Vagina (tissue), 2 donors: Measurements from ENCODE around the gene BEGAIN. TPM values are rescaled to one million over a fixed set of nuclear protein-coding genes. Genes with fewer than 3 reads are reported as not detected.
"Not testable (repeated sequence)": the region's sequence is repeated elsewhere in the genome, so short reads cannot be mapped to it uniquely, and the experiment has no call there.

ENCODE experiments used
- DNase-seq, 2 donors: peaks; one replicate each; pipeline ENCODE4 v3.0.0-alpha.2; 2017; ENCODE audit errors: extremely low spot score in 2 of 2
- H3K27ac ChIP-seq: fragments of 200-600 bp; sonication (generic); one replicate; pipeline ENCODE4 v1.5.1; 2019
- H3K27me3 ChIP-seq: fragments of 200-600 bp; sonication (generic); one replicate; pipeline ENCODE4 v1.5.1; 2019
- H3K36me3 ChIP-seq, 2 donors: fragments of 200-600 bp; sonication (generic); one replicate each; pipeline ENCODE4 v1.5.1; 2017 to 2019
- H3K4me1 ChIP-seq: fragments of 200-600 bp; sonication (generic); one replicate; pipeline ENCODE4 v1.5.1; 2019
- H3K4me3 ChIP-seq, 2 donors: fragments of 200-600 bp; sonication (generic); 1 replicate in 1 of 2; 2 replicates in 1 of 2; pipeline ENCODE4 v1.5.1; 2016 to 2019
- H3K9me3 ChIP-seq: fragments of 200-600 bp; sonication (generic); one replicate; pipeline ENCODE4 v1.5.1; 2019
- CTCF ChIP-seq, 3 experiments: fragments of 450-650 bp in 2 of 3; fragments of 200-600 bp in 1 of 3; sonication (generic) in 1 of 3; IDR thresholded peaks; one replicate each; pipeline ENCODE4 v1.5.1; 2017 to 2019; ENCODE audit warnings: antibody characterized with exemption in 3 of 3, mild to moderate bottlenecking in 2 of 3, moderate library complexity in 2 of 3
- POLR2A ChIP-seq, 2 donors: fragments of 450-650 bp; IDR thresholded peaks; one replicate each; pipeline ENCODE4 v1.6.1; 2017; ENCODE audit warnings: antibody characterized with exemption in 2 of 2, mild to moderate bottlenecking in 2 of 2, moderate library complexity in 2 of 2
- POLR2AphosphoS5 ChIP-seq, 2 donors: sonication (generic); formaldehyde crosslinking; IDR thresholded peaks; one replicate each; pipeline ENCODE4 v1.9.0; 2017; ENCODE audit warnings: antibody characterized with exemption in 2 of 2, mild to moderate bottlenecking in 2 of 2, low read depth in 1 of 2; ENCODE audit not compliant: insufficient read depth in 1 of 2
- intact Hi-C: fragments of 100-400 bp; cut with DNase I; formaldehyde crosslinking; loops from one replicate; pipeline ENCODE4 v1.15.1; 2023
- total RNA-seq: library from RNA; depleted of rRNA; stranded (reverse); fragments of >200 nt; gene quantifications from one replicate; pipeline ENCODE4 v1.2.3, GENCODE V29; 2016

Gene BEGAIN
- total RNA-seq, 1 donor from 2014 or later, result 3.4 TPM

DNA sequence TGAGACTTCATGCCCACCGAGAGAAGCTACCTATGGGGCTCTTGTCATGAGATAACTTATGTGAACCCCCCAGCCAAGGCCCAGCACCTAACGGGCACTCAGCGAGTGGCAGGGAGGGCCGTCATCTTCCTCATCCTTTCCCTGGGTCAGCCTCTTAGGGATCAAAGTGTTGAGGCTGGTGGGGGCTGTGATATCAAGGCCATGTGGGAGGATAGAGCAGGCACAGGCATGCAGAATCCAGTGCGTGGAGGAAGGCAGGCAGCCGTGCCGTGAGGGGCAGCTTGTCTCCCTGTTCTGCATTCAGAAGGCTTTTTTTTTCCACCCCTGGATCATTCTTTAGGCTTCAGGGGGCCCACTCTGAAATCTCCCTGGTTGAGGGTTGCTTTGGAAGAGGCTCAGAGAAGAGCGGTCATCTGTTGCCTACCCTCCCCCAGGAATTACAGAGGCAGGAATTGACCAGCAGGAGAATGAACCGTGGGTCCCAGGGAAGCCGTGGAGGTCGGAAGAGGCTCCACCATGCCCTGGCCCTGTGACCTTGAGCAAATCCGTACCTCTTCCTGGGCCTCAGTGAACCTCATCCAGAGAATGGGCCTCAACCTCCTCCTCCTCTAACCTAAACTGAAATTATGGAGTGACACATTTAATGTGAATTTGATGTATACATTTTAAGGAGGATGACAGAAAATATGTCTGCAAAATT, 62.8 kb downstream of the BEGAIN start:
- Histone ChIP-seq H3K4me1 (no peaks in the 10 kb centered on the region), H3K36me3 (peaks cover 0 to 7% of the 10 kb centered on the region in 2 donors), H3K9me3 (no peaks in the 10 kb centered on the region), H3K27ac (no peak overlapping the region), H3K27me3 (no peaks in the 10 kb centered on the region), H3K4me3 (no peak overlapping the region)
- DNase-seq, result no peak
- intact Hi-C loops, result no loop called here
- TF ChIP-seq POLR2AphosphoS5 (IDR thresholded peaks at IDR 0.05; ENCODE audit: insufficient read depth in 1 of 2, low read depth in 1 of 2) (no peak), CTCF (IDR thresholded peaks at IDR 0.05) (no peak), POLR2A (IDR thresholded peaks at IDR 0.05) (no peak)

GRCh38 chr14:100523843-100524169, 63.4 kb downstream of the BEGAIN start:
- no peak overlapping the region for H3K27ac ChIP-seq
- no peaks in the 10 kb centered on the region for H3K27me3 ChIP-seq
- no peak overlapping the region for H3K4me3 ChIP-seq
- no peaks in the 10 kb centered on the region for H3K4me1 ChIP-seq
- no peaks in the 10 kb centered on the region for H3K9me3 ChIP-seq
- intact Hi-C loops, result no loop called here
- no peak for DNase-seq
- TF ChIP-seq POLR2AphosphoS5 (IDR thresholded peaks at IDR 0.05; ENCODE audit: insufficient read depth in 1 of 2, low read depth in 1 of 2), result no peak
- no peak for TF ChIP-seq CTCF (IDR thresholded peaks at IDR 0.05)
- TF ChIP-seq POLR2A (IDR thresholded peaks at IDR 0.05), result no peak
- peaks cover 0 to 7% of the 10 kb centered on the region in 2 donors for H3K36me3 ChIP-seq

GRCh38 chr14:100523131-100523842, 63.9 kb downstream of the BEGAIN start:
- intact Hi-C loops, result no loop called here
- Histone ChIP-seq H3K4me1 (no peaks in the 10 kb centered on the region), H3K4me3 (no peak overlapping the region), H3K27ac (no peak overlapping the region), H3K9me3 (no peaks in the 10 kb centered on the region), H3K27me3 (no peaks in the 10 kb centered on the region), H3K36me3 (peaks cover 0 to 7% of the 10 kb centered on the region in 2 donors)
- no peak for DNase-seq
- no peak for TF ChIP-seq CTCF (IDR thresholded peaks at IDR 0.05)
- no peak for TF ChIP-seq POLR2A (IDR thresholded peaks at IDR 0.05)
- no peak for TF ChIP-seq POLR2AphosphoS5 (IDR thresholded peaks at IDR 0.05; ENCODE audit: insufficient read depth in 1 of 2, low read depth in 1 of 2)

GRCh38 chr14:100522616-100523099, 64.6 kb downstream of the BEGAIN start:
- H3K27ac ChIP-seq, result no peak overlapping the region
- TF ChIP-seq POLR2AphosphoS5 (IDR thresholded peaks at IDR 0.05; ENCODE audit: insufficient read depth in 1 of 2, low read depth in 1 of 2) (no peak), CTCF (IDR thresholded peaks at IDR 0.05) (no peak), POLR2A (IDR thresholded peaks at IDR 0.05) (no peak)
- no peaks in the 10 kb centered on the region for H3K4me1 ChIP-seq
- peaks cover 0 to 7% of the 10 kb centered on the region in 2 donors for H3K36me3 ChIP-seq
- no peak for DNase-seq
- no peaks in the 10 kb centered on the region for H3K27me3 ChIP-seq
- no peak overlapping the region for H3K4me3 ChIP-seq
- H3K9me3 ChIP-seq, result no peaks in the 10 kb centered on the region
- intact Hi-C loops, result no loop called here

DNA sequence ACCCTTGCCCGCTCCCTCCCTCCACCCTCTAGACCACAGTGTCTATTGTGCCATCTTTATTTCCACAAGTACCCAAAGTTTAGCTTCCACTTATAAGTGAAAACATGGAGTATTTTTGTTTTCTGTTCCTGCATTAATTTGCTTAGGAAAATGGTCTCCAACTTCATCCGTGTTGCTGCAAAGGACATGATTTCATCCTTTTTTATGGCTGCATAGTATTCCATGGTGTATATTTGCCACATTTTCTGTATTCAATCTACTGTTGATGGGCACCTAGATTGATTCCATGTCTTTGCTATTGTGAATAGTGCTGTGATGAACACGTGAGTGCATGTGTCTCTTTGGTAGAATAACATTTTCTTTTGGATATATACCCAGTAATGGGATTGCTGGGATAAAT, 81.2 kb downstream of the BEGAIN start:
- DNase-seq, intact Hi-C loops, H3K4me3 ChIP-seq, H3K27ac ChIP-seq, H3K4me1 ChIP-seq, H3K9me3 ChIP-seq, H3K36me3 ChIP-seq, H3K27me3 ChIP-seq: not testable (repeated sequence)
